Right lung (tissue), 5 donors: ENCODE results near the gene UTP15. TPM values are rescaled to one million over a fixed set of nuclear protein-coding genes. Genes with fewer than 3 reads are reported as not detected.

Source experiments
- DNase-seq, 2 donors: peaks; one replicate each; pipeline ENCODE4 v3.0.0-alpha.2; 2013
- polyA plus RNA-seq, 5 donors: library from polyadenylated mRNA; unstranded; fragments of 120-200 nt; gene quantifications; one replicate each; pipeline versions ENCODE4 v1.2.1 to v1.2.3, GENCODE V29; 2013; ENCODE audit warnings: inconsistent platforms in 1 of 5, low replicate concordance in 1 of 5; ENCODE audit not compliant: insufficient read length in 5 of 5, insufficient read depth in 1 of 5

The UTP15 gene
- polyA plus RNA-seq, 5 donors: 15.3 to 21.0 (median 18.0) TPM

DNA sequence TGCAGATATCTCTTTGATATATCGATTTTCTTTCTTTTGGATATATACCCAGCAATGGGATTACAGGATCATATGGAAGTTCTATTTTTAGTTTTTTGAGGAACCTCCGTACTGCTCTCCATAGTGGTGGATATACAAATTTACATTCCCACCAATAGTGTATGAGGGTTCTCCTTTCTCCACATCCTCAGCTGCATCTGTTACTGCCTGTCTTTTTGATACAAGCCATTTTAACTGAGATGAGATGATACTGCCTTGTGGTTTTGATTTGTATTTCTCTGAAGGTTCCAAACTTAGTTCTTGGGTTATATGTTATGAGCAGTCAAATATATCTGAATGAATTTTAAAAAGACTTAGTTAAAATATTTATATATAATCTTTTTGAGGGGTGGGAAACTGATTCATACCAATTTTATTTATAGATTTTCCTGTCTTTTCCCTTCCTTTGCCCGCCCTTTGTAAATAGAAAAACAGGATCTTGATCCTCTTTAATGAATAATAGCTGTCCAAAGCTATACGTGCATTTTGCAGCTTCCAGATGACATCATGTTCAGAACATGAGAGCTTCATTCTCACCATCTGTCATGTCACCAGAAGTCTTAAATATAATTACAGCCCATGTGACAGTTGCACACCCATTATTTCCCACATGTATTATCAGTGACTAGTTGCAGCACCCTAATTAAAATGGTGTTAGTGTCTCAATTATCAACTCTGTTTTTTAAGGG lies 54.2 kb downstream of the UTP15 start:
- no peak for DNase-seq

DNA sequence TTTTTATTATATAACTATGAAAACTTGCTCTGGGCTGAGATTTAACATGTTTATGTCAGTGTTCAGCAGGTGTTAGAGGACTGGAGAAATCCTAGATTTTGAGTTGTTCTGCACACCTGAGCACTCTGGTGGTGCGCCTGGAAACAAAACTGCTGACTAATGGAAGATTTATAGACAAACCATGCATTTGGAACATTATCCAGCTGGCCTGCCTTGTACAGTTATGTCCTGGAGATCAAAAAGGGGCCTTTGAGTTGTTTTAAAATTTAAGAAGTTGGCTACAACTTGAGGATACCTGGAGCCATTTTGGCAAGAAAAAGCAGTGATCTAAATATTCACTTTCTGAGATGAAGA lies 54.8 kb downstream of the UTP15 start:
- no peak for DNase-seq

DNA sequence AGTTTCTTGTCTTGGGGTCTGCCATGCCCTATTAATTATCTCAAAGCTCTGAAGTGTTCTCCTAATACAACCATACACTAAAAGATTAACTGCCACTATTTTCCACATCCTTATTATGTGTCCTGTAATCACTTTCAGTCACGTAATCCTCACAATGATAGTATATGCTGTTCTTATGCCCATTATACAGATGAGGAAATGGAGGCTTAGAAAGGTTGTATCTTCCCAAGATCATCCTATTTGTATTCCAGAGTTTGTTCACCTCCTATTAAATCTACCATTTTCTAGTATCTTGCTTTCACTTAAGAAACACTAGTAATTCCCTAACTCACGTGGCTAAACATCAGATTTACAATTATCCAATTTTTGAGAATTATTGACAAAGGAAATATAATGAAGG lies 57.5 kb downstream of the UTP15 start:
- no peak for DNase-seq

DNA sequence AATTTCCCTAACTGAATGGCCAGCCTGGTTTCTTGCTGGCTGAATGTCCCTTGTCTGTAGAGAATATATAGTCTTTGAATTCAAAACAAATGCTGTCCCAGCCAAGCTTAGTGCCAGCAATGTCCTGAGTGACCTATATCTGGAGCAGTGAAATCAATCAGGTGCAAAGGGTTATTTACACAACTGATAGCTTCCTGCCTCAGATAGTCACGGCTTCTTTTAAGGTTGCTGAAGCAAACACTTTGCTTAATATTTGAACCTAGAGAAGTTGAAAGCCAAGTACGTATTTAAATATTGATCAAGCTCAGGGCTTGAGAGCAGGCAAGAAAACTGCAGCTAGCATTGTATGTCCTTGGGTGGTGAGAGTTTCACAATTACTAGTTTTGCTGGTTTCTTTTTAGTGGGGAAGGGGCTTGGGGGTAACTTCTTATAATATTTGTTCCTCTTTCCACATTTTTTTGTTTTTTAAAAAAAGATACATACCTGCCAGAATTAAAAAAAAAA lies 58.4 kb downstream of the UTP15 start:
- DNase-seq: no peak

DNA sequence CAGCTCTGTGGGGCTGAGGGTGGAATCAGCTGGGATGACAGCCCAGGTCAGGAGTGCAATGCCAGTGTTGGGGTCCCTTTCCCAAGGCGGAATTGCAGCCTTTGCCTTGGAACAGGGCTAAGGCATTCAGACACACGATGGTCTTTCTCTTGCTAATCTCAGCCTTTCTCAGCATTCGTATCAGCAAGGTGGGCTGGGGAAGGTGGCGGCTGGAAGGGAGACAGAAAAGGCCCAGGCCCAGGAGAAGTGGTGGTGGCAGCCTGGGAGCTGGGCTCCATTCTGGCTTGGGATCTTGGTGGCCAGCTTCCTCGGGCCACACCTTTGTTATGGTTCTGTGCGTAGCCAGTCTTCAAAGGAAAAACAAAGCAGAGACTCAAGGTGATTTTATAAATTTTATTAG lies 59.3 kb downstream of the UTP15 start:
- DNase-seq: no peak

DNA sequence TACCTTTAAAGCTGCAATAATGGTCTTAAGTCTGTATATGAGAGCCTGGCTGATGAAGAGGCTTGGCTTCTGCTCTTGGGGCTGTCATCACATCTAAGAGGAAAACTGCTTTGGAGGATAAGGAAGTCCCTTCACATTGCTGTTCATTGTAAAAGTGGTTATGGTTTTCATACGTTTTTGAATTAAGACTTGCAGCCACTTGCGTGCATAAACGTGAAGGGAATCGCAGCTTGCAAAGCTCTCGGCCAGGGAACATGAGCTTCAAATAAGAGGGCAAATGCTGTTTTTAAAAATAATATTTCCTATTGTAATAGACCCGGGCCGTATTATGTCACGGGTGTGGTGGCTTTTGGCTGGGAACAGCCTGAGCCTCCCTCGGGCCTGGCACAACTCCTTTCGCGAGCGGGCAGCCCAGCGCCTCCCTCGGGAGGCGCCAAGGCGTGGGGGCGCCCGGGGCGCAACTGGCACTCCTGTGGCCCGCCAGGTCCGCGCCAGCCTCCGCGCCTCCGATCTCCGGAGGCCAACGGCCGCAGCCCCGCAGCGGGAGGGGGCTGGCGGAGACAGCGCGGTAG lies 59.9 kb downstream of the UTP15 start:
- peak in 1 of 2 donors; percentile 13 for DNase-seq

DNA sequence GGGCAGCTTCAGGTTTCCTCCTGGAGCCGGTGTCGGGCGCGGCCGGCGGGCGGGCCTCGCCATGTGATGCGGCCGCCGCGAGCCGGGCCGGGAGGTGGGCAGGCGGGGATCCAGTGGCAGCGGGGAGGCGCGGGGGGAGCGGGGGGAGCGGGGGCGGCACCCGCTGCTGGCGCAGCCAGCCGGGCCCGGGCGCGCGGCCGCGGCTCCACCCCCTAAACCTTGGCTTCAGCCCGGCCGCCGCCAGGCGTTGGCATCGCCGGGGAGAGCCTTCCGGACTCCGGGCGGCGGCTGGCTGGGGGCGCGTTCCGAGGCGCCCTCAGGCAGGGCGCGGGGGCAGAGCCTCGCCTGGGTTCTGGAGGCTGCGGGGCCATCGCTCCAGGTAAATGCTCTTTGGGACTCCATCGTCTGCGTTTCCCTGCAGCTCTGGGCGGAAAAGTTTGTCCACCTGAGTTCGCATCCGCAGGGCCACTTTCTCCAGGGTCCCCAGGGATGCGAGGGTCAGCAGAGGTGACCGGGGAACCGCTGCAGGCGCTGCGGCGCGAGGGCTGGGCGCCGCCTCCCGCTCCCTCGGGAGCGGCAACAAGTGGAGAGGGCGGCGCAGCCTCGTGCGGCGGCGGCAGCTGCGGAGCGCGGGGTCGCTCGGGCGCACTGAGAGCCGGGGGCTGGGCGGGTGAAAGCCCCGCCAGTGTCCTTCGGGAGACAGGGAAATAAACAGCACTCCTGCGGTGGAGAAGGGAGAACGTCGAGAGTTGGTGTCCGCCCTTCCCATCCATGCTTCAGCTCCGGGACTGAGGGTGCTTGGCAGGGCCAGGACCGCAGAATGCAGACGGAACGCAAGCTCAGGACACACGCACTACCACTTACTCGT lies 60.6 kb downstream of the UTP15 start, which contains the start of gene ARHGEF28:
Gene ARHGEF28, plus strand, starts transcription at position 253 of the 868 bp plus-strand sequence. CDS start 58,656 bp downstream, outside the sequence.
- peak; percentile 17 to 42 for DNase-seq

DNA sequence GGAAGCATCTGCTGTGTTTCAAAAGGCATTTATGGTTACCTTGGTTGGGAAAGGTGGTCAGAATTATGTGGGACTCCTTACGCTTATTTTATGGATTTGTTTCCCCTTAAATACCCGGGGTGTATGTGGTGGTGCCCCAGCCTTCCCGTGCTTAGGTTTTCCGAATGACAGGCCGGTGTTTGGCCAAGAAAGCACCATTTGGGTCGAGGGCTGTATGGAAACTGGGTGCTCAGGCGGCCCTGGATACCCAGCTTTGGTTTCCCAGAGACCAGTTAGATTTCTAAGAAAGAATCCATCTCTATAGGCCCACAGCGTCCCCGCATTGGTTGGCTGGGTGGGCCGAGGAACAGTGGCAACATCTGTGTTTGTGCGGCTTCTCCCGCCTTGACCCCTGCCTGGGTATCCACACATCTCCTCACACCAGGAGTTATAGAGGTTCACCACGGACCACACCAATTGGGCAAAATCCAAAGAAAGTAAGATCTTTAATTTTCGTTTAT lies 61.3 kb downstream of the UTP15 start:
- no peak for DNase-seq

DNA sequence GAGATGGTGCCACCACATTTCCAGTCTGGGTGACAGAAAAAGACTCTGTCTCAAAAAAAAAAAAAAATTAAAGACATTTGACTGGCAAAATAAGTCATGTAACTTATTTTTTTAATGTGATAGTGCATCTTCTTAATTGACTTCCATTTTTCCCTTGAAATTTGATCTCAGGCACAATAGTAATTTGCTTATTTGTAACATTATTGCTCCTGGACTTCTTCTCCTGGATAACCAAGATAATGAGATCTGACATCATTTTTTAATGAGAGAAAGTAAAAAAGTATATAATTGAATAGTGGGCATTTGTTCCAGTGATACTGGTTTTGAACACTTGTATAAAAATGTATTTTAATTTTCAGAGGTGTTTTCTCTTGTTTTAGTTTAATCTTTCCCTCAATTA lies 63.9 kb downstream of the UTP15 start:
- DNase-seq: no peak

DNA sequence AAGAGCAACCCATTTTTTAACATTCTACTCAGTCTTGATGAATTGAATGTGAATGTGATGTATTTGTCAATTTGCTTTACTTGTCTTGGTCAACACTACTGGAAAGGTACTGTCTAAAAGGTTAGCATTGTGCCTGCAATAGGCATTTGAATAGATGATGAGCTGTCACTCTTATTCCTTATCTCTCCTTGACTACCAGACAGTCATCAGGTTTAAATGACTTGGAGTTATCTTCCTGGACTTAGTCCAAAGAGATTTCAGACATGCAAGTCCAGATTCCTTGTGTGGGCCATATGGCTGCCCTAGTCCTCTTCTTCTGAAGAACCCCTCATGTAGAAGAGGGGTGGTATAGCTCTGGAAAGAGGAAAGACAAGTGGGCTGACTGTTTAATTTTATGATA lies 65.2 kb downstream of the UTP15 start:
- no peak for DNase-seq

DNA sequence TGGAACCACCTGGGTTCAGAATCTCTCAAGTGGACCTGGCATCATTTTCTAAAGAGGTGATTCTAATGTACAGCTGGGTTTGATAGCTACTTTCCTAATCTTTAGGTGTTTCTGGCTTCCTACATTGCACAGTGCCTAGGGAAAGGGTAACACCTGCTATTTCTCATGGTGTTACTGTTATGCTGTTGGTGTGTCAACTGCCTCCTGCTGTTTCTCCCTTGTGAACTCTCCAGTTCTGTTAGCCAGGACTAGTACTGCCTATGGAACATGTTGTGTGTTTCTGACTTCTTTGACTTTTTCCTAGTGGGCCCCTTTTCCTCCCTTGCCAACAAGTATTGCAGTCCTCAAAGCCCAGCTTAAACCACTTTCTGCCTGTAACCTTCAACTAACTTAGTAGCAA lies 66.0 kb downstream of the UTP15 start:
- no peak for DNase-seq

Other genes starting within 250 kb of the UTP15 start
- under 1 TPM in 3 of 5 donors, not detected in 2; 0.10 to 0.25 (median 0.13) TPM for gene FOXD1, start 117.0 kb upstream of the UTP15 start, polyA plus RNA-seq
- gene BTF3, start 67.3 kb upstream of the UTP15 start, polyA plus RNA-seq: 1,000 to 10,000 TPM in 1 of 5 donors, 100 to 1,000 TPM in 4; 913 to 1,026 (median 931) TPM
- gene ANKRA2, start 104 bp upstream of the UTP15 start, polyA plus RNA-seq: 100 to 1,000 TPM in 1 of 5 donors, 10 to 100 TPM in 4; 48.4 to 109 (median 70.6) TPM
- gene ARHGEF28, start 60.5 kb downstream of the UTP15 start, polyA plus RNA-seq: 10 to 100 TPM in 3 of 5 donors, 1 to 10 TPM in 2; 8.2 to 16.8 (median 10.2) TPM